HFF-Myc (cell line): ENCODE measurements around the gene STX2.
"Not testable (repeated sequence)": the region's sequence is repeated elsewhere in the genome, so short reads cannot be mapped to it uniquely, and the experiment has no call there.

Source experiments
- DNase-seq: peaks from one replicate; pipeline ENCODE4 v3.0.0-alpha.2; 2011; ENCODE audit warnings: low read depth; ENCODE audit errors: extremely low read depth
- H3K4me3 ChIP-seq: replicated peaks from 2 replicates; pipeline ENCODE4 v1.5.1; 2011; ENCODE audit warnings: low read depth, mild to moderate bottlenecking, control low read depth, low read length
- TF ChIP-seq, protein P1 (sequence below): IDR thresholded peaks from 2 replicates; pipeline ENCODE4 v1.5.1; 2012; ENCODE audit warnings: mild to moderate bottlenecking, low read depth, low read length, control low read depth; ENCODE audit errors: missing control alignments

The STX2 gene

DNA sequence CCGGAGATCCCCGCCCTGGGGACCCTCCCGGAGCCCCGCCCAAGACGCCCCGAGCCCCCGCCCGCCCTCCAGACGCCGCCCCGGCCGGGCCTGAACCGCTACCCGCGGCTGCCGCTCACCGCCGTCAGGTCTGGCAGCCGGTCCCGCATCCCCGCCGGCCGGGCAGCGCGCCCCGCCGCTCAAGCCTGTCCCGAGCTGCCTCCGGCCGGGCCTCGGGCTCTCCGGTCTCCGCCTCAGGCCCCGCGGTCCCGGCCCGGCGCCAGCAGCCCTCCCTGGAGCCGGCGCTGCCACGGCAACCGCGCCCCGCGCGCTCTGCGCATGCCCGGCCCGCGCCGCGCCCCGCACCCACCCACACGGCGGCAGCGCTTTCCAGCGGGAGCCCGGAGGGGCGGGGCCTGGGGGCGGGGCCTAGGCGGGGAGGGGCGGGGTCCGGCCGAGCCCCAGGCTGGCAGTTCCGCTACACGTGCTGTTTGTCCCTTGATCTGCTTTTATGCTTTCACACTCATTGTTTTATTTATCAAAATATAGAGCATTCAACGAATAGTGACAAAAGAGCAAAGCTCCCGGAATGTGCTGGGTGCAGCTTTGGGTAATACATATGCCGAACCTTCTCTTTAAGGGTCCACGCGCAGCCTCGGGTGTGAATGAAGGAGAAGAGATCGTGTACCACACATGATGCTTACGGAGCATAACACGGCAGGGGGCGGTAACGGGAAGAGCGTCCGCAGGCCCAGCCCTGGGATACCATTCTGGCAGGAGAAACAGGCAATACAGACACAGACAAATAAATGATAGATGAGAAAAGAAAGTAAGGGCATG, at the start of gene STX2:
Gene STX2 (minus strand): TSS at position 300 of the 819 bp plus-strand sequence. CDS start 151 bp downstream, at position 149.
- DNase-seq: peak; percentile 55
- peak within 1 kb of the TSS; percentile 77 for H3K4me3 ChIP-seq
- TF ChIP-seq, protein P1, sequence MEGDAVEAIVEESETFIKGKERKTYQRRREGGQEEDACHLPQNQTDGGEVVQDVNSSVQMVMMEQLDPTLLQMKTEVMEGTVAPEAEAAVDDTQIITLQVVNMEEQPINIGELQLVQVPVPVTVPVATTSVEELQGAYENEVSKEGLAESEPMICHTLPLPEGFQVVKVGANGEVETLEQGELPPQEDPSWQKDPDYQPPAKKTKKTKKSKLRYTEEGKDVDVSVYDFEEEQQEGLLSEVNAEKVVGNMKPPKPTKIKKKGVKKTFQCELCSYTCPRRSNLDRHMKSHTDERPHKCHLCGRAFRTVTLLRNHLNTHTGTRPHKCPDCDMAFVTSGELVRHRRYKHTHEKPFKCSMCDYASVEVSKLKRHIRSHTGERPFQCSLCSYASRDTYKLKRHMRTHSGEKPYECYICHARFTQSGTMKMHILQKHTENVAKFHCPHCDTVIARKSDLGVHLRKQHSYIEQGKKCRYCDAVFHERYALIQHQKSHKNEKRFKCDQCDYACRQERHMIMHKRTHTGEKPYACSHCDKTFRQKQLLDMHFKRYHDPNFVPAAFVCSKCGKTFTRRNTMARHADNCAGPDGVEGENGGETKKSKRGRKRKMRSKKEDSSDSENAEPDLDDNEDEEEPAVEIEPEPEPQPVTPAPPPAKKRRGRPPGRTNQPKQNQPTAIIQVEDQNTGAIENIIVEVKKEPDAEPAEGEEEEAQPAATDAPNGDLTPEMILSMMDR: peak; percentile 50

DNA sequence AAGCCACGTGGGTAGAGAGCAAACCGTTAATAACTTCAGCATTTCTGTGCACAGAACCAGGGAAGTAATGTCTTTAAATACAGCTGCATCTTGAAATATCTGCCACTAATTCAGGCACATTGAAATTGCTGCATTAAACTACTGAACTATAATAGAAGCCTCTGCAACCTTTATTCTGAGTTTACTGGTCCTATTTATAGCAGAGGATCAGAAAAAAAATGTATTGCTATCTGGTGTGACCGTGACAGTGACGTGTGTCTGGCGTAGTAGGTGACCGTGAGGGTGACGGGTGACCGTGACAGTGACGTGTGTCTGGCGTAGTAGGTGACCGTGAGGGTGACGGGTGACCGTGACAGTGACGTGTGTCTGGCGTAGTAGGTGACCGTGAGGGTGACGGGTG, 48.1 kb upstream of the STX2 start:
- H3K4me3 ChIP-seq, DNase-seq: not testable (repeated sequence)

DNA sequence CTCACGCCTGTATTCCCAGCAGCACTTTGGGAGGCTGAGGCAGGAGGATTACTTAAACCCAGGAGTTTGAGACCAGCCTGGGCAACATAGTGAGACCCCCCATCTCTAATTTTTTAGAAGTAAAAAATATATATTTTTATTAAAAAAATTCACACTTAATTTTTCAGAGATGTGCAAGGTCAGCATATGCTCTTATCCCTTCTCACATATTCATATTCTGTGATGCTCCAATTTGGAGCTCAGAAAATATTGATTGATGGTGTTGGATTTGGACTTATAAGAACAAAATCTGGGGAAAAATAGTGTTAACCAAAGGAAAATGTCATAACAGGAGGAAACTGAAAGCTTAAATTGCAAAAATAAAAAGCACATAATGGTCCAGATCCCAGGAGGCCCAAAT, 42.5 kb upstream of the STX2 start:
- no peak for DNase-seq
- H3K4me3 ChIP-seq: no peak overlapping the region
- TF ChIP-seq, protein P1: no peak

DNA sequence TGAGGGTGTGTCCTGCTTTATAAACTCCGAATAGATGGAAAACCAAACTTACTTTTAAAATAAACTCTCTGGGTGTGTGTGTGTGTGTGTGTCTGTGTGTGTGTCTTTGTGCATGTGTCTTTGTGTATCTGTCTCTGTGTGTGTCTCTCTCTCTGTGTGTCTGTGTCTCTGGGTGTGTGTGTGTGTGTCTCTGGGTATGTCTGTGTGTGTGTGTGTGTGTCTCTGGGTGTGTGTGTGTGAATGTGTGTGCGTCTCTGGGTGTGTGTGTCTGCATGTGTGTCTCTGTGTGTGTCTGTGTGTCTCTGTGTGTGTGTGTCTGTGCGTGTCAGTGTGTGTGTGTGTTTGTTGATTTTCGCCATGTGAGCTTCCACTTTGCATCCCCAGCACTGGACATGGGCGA, 42.0 kb upstream of the STX2 start:
- no peak overlapping the region for H3K4me3 ChIP-seq
- no peak for DNase-seq
- TF ChIP-seq, protein P1: no peak

- TF ChIP-seq, protein P1: no peak
- no peak overlapping the region for H3K4me3 ChIP-seq
- DNase-seq: no peak
Observed at GRCh38 chr12:130880411-130880885, 41.4 kb upstream of the STX2 start.

GRCh38 chr12:130879781-130880389, 40.8 kb upstream of the STX2 start:
- DNase-seq: no peak
- no peak overlapping the region for H3K4me3 ChIP-seq
- TF ChIP-seq, protein P1: no peak

DNA sequence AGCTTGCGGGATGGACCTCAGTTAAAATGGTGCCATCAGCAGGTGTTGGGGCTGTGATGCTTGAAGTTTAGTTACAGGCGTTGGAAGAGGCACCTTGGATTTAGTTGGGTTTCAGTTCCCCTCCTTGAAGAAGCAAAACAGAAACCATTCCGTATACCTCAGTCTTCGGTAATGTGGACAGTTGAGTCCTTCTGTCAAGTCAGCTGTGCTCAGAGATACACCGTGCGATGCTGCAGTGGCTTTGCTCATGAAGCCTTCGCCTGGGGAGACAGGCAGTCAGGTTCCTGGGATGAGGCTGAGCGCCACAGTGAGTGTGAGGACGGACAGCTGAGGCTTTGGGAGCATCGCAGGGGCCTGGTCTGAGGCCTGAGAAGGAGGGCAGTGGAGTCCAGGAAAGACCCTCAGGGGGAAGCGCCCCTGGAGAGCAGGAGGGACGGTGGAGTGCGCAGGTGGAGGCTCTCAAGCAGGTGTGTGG, 40.2 kb upstream of the STX2 start:
- DNase-seq: no peak
- H3K4me3 ChIP-seq: no peak overlapping the region
- TF ChIP-seq, protein P1: no peak
